OCI-LY3 (cell line): ENCODE results near the gene GRAMD4.

Source experiments
- H2AFZ ChIP-seq: fragments of 200-600, 300-600 bp; shearing (Covaris generic); 2 replicates; pipeline ENCODE4 v1.6.0; 2014; ENCODE audit warnings: antibody characterized with exemption, low read depth, low read length
- H3K27ac ChIP-seq: fragments of 200-600, 300-600 bp; sonication (generic); 2 replicates; pipeline ENCODE4 v1.5.1; 2014; ENCODE audit warnings: mild to moderate bottlenecking, low read length, moderate library complexity, mixed read lengths
- H3K27me3 ChIP-seq: fragments of 200-600, 300-600 bp; sonication (generic); 2 replicates; pipeline ENCODE4 v1.6.1; 2014; ENCODE audit warnings: low read depth, low read length, mixed read lengths
- H3K36me3 ChIP-seq: fragments of 200-600, 300-600 bp; sonication (generic); replicated peaks from 2 replicates; pipeline ENCODE3; 2014; ENCODE audit warnings: low read depth, low read length, mixed read lengths
- H3K4me1 ChIP-seq: fragments of 300-600, 200-600 bp; sonication (generic); 2 replicates; pipeline ENCODE4 v1.6.1; 2014; ENCODE audit warnings: low read length, mixed read lengths
- H3K4me2 ChIP-seq: fragments of 200-600, 300-600 bp; sonication (generic); 2 replicates; pipeline ENCODE4 v1.6.1; 2014; ENCODE audit warnings: low read length, mixed read lengths
- H3K4me3 ChIP-seq: fragments of 300-600, 200-600 bp; sonication (generic); 2 replicates; pipeline ENCODE4 v1.5.1; 2014; ENCODE audit warnings: antibody characterized with exemption, mild to moderate bottlenecking, low read length, moderate library complexity
- H3K79me2 ChIP-seq: fragments of 300-600, 200-600 bp; shearing (Covaris generic); 2 replicates; pipeline ENCODE4 v1.6.1; 2014; ENCODE audit warnings: mild to moderate bottlenecking, low read length, mixed read lengths
- H3K9ac ChIP-seq: fragments of 300-600, 200-600 bp; shearing (Covaris generic); 2 replicates; pipeline ENCODE4 v1.6.0; 2014; ENCODE audit warnings: mild to moderate bottlenecking, low read length, moderate library complexity
- H3K9me3 ChIP-seq: fragments of 200-600, 300-600 bp; shearing (Covaris generic); 2 replicates; pipeline ENCODE4 v1.6.1; 2014; ENCODE audit warnings: low read length, mixed read lengths; ENCODE audit not compliant: insufficient read depth
- H4K20me1 ChIP-seq: fragments of 200-600, 300-600 bp; sonication (generic); 2 replicates; pipeline ENCODE4 v1.6.1; 2016; ENCODE audit warnings: low read length, mixed read lengths; ENCODE audit not compliant: insufficient read depth
- CTCF ChIP-seq: fragments of 200-600, 300-600 bp; sonication (generic); IDR thresholded peaks from 2 replicates; pipeline ENCODE4 v1.5.1; 2014; ENCODE audit warnings: antibody characterized with exemption, low read length, low read depth
- EZH2phosphoT487 ChIP-seq: fragments of 200-600 bp; shearing (Covaris generic); IDR thresholded peaks from 2 replicates; pipeline ENCODE4 v1.6.1; 2018; ENCODE audit warnings: antibody characterized with exemption, mixed run types, low read depth

The GRAMD4 gene

GRCh38 chr22:46693634-46694415 is 73.6 kb downstream of the GRAMD4 start:
- TF ChIP-seq EZH2phosphoT487 (no peak), CTCF (no peak)
- H3K36me3 ChIP-seq: peaks cover 71% of the 10 kb centered on the region
- no peak overlapping the region for H3K4me2 ChIP-seq
- H3K9me3 ChIP-seq: no peaks in the 10 kb centered on the region
- no peak overlapping the region for H2AFZ ChIP-seq
- no peak overlapping the region for H3K27ac ChIP-seq
- no peak overlapping the region for H3K4me3 ChIP-seq
- no peaks in the 10 kb centered on the region for H3K4me1 ChIP-seq
- H4K20me1 ChIP-seq: peaks cover 7% of the 10 kb centered on the region; the same call in 1 of the 2 replicates
- no peak overlapping the region for H3K9ac ChIP-seq
- H3K27me3 ChIP-seq: no peaks in the 10 kb centered on the region
- no peaks in the 10 kb centered on the region for H3K79me2 ChIP-seq

- H3K27me3 ChIP-seq: no peaks in the 10 kb centered on the region
- no peaks in the 10 kb centered on the region for H3K4me1 ChIP-seq
- no peaks in the 10 kb centered on the region for H3K9me3 ChIP-seq
- H3K9ac ChIP-seq: no peak overlapping the region
- peaks cover 73% of the 10 kb centered on the region for H3K36me3 ChIP-seq
- no peak overlapping the region for H3K4me2 ChIP-seq
- no peaks in the 10 kb centered on the region for H3K79me2 ChIP-seq
- no peak overlapping the region for H2AFZ ChIP-seq
- peaks cover 7% of the 10 kb centered on the region; the same call in 1 of the 2 replicates for H4K20me1 ChIP-seq
- no peak overlapping the region for H3K4me3 ChIP-seq
- H3K27ac ChIP-seq: no peak overlapping the region
- TF ChIP-seq EZH2phosphoT487 (no peak), CTCF (no peak)
Measured at GRCh38 chr22:46694416-46695170, 74.4 kb downstream of the GRAMD4 start.

GRCh38 chr22:46695346-46696228 is 75.4 kb downstream of the GRAMD4 start:
- peaks cover 7% of the 10 kb centered on the region; the same call in 1 of the 2 replicates for H4K20me1 ChIP-seq
- H3K4me3 ChIP-seq: no peak overlapping the region
- H3K27me3 ChIP-seq: no peaks in the 10 kb centered on the region
- H3K4me2 ChIP-seq: no peak overlapping the region
- peaks cover 65% of the 10 kb centered on the region for H3K36me3 ChIP-seq
- no peak overlapping the region for H2AFZ ChIP-seq
- H3K27ac ChIP-seq: no peak overlapping the region
- H3K9ac ChIP-seq: no peak overlapping the region
- no peaks in the 10 kb centered on the region for H3K9me3 ChIP-seq
- no peaks in the 10 kb centered on the region for H3K79me2 ChIP-seq
- TF ChIP-seq EZH2phosphoT487 (no peak), CTCF (no peak)
- no peaks in the 10 kb centered on the region for H3K4me1 ChIP-seq
